Panc1 (cell line): Measurements from ENCODE around the gene MAPK8.

ENCODE experiments used
- POLR2AphosphoS5 ChIP-seq: IDR thresholded peaks from 2 replicates; pipeline ENCODE4 v1.6.1; 2012; ENCODE audit warnings: mild to moderate bottlenecking, low read depth, low read length, moderate library complexity
- TF ChIP-seq, protein P1 (sequence below): fragments of 450-650 bp; IDR thresholded peaks from 2 replicates; pipeline ENCODE4 v1.5.1; 2017; ENCODE audit warnings: mild to moderate bottlenecking

DNA sequence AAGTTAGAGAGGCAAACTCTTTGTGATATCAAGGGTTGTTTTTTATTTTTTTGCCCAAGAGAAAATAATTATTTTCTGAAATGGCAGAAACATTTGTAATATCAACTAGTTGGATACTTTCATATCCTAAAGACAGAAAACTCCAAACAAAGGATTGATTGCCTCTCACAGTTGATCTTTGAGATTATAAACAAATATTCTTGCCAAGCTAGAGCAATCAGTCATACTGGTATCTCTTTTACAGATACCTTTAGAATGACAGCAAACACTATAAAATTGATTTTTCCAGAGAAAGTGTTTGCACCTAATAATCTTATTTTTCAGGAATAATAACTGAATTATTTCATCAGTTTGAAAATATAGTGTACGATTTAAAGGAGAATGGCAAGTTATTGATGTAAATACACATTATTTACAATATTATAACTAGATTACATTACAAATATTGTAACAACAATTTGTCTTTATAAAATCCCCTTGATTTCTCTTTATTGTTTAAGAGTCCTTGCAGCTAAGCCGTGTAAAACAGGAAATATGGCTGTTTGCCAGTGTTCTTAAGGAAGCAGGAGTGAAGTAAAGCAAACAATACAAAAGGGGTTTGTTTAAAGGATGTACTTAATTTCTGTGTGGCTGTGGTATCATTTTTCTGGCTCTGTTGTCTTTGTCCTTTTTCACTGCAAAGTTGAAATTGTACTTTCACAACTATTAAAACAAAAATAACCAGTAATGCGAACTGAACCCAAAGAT is 58.4 kb downstream of the MAPK8 start:
- TF ChIP-seq, protein P1, sequence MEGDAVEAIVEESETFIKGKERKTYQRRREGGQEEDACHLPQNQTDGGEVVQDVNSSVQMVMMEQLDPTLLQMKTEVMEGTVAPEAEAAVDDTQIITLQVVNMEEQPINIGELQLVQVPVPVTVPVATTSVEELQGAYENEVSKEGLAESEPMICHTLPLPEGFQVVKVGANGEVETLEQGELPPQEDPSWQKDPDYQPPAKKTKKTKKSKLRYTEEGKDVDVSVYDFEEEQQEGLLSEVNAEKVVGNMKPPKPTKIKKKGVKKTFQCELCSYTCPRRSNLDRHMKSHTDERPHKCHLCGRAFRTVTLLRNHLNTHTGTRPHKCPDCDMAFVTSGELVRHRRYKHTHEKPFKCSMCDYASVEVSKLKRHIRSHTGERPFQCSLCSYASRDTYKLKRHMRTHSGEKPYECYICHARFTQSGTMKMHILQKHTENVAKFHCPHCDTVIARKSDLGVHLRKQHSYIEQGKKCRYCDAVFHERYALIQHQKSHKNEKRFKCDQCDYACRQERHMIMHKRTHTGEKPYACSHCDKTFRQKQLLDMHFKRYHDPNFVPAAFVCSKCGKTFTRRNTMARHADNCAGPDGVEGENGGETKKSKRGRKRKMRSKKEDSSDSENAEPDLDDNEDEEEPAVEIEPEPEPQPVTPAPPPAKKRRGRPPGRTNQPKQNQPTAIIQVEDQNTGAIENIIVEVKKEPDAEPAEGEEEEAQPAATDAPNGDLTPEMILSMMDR: no peak
- no peak for TF ChIP-seq POLR2AphosphoS5
